KMS-11 (cell line): ENCODE data around the gene NR2F1-AS1.

ENCODE experiments used
- H2AFZ ChIP-seq: fragments of 200-600 bp; sonication (generic); 2 replicates; pipeline ENCODE4 v1.6.1; 2016; ENCODE audit warnings: antibody characterized with exemption, mixed run types, low read depth
- H3K27ac ChIP-seq: fragments of 200-600 bp; sonication (generic); 2 replicates; pipeline ENCODE4 v1.6.1; 2016; ENCODE audit warnings: mild to moderate bottlenecking, mixed run types
- H3K27me3 ChIP-seq: fragments of 200-600 bp; sonication (generic); 2 replicates; pipeline ENCODE4 v1.6.1; 2017; ENCODE audit warnings: mild to moderate bottlenecking, low read depth, mixed run types, moderate library complexity; ENCODE audit not compliant: insufficient read depth
- H3K36me3 ChIP-seq: fragments of 200-600 bp; sonication (generic); 2 replicates; pipeline ENCODE4 v1.6.1; 2017; ENCODE audit warnings: mild to moderate bottlenecking, mixed run types; ENCODE audit not compliant: insufficient read depth
- H3K4me1 ChIP-seq: fragments of 200-600 bp; sonication (generic); 2 replicates; pipeline ENCODE4 v1.6.1; 2016; ENCODE audit warnings: mild to moderate bottlenecking, low read depth, mixed run types; ENCODE audit not compliant: poor library complexity, severe bottlenecking
- H3K4me2 ChIP-seq: fragments of 200-600 bp; sonication (generic); 2 replicates; pipeline ENCODE4 v1.7.0; 2016; ENCODE audit warnings: mild to moderate bottlenecking, mixed run types
- H3K4me3 ChIP-seq: fragments of 200-600 bp; sonication (generic); IDR thresholded peaks from 2 replicates; pipeline ENCODE4 v1.6.1; 2017; ENCODE audit warnings: low read depth, low read length, mixed read lengths; ENCODE audit not compliant: insufficient read depth
- H3K79me2 ChIP-seq: fragments of 200-600 bp; sonication (generic); 2 replicates; pipeline ENCODE4 v1.6.1; 2016; ENCODE audit warnings: low read depth, mixed run types; ENCODE audit not compliant: insufficient read depth
- H3K9ac ChIP-seq: fragments of 200-600 bp; sonication (generic); 2 replicates; pipeline ENCODE4 v1.6.1; 2016; ENCODE audit warnings: mild to moderate bottlenecking, mixed run types
- H4K20me1 ChIP-seq: fragments of 200-600 bp; sonication (generic); 2 replicates; pipeline ENCODE4 v1.6.1; 2016; ENCODE audit warnings: mild to moderate bottlenecking, mixed run types; ENCODE audit not compliant: insufficient read depth
- TF ChIP-seq, protein P1 (sequence below): fragments of 200-600 bp; sonication (generic); conservative IDR thresholded peaks from 2 replicates; pipeline ENCODE4 v1.6.1; 2017; ENCODE audit warnings: low read depth, mild to moderate bottlenecking, antibody characterized with exemption, low read length, moderate library complexity, mixed read lengths

Gene NR2F1-AS1

DNA sequence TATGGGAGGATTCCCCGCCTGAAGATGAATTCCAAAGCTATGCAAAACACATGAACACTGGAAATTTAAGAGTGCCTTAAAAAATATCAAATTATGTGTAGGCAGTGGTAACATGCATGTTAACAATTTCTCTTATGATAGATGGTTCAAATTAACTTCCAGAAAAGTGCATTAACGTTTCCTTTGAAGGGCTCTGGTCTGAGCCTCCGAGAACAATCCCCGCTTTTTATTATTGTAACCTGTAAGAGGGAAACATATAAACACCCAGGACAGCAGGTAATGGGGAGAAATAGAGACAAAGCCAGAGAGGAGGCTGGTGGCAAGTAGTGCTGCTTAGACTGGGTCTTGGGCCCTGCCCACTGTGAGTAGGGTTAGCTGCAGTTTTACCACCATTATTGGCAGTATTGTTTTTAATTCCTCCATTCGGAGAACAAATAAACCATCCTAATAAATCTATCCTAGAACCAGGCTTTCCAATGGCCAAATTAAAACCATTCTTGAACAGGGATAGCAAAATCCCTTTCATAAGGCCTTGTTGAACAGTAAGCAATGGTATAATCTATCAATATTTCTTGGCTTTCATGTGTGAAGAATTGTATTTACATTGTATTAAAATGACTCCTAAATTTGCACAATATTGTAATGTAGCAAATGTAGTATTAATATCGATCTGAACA lies 8.3 kb upstream of the NR2F1-AS1 start:
- Histone ChIP-seq H3K27ac (no peak overlapping the region), H2AFZ (no peak overlapping the region), H3K79me2 (no peaks in the 10 kb centered on the region), H3K36me3 (no peaks in the 10 kb centered on the region), H3K4me2 (no peak overlapping the region), H3K27me3 (peaks cover 7% of the 10 kb centered on the region), H3K4me1 (peaks cover 7% of the 10 kb centered on the region), H4K20me1 (no peaks in the 10 kb centered on the region), H3K9ac (no peak overlapping the region), H3K4me3 (no peak overlapping the region)
- TF ChIP-seq, protein P1, sequence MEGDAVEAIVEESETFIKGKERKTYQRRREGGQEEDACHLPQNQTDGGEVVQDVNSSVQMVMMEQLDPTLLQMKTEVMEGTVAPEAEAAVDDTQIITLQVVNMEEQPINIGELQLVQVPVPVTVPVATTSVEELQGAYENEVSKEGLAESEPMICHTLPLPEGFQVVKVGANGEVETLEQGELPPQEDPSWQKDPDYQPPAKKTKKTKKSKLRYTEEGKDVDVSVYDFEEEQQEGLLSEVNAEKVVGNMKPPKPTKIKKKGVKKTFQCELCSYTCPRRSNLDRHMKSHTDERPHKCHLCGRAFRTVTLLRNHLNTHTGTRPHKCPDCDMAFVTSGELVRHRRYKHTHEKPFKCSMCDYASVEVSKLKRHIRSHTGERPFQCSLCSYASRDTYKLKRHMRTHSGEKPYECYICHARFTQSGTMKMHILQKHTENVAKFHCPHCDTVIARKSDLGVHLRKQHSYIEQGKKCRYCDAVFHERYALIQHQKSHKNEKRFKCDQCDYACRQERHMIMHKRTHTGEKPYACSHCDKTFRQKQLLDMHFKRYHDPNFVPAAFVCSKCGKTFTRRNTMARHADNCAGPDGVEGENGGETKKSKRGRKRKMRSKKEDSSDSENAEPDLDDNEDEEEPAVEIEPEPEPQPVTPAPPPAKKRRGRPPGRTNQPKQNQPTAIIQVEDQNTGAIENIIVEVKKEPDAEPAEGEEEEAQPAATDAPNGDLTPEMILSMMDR: no peak

DNA sequence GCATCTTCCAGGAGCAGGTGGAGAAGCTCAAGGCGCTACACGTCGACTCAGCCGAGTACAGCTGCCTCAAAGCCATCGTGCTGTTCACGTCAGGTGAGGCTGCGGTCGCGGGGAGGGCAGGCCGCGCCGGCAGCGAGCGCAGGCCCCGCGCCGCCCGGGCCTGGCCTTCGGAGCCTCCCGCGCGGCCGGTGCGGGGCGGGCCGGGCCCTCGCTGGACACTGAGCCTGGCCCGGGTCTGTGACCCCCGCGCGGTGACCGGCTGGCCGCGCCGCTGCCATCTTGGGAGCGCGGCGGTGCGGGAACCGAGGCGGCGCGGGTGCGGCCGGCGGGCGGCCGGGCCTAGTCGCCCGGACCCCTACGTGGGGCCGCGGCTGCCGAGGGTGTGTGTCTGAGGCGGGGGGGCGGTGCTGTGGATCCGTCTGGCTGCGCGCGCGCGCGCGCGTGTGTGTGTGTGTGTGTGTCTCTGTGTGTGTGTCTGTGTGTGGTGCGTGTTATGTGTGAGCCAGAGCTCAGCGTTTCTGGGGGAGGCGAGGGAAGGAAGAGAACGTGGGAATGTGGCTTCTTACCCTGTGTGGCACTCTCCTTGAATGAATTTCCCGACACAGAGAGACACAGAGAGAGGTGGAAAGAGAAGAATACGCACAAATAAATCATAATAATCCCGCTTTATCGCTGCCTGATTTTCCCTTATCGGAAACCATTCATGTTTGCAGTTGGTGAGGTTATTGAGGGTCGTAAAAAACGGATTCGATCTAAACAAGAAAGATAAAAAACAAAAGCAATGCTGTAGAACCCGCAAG lies 7.5 kb upstream of the NR2F1-AS1 start:
- no peak overlapping the region for H3K27ac ChIP-seq

DNA sequence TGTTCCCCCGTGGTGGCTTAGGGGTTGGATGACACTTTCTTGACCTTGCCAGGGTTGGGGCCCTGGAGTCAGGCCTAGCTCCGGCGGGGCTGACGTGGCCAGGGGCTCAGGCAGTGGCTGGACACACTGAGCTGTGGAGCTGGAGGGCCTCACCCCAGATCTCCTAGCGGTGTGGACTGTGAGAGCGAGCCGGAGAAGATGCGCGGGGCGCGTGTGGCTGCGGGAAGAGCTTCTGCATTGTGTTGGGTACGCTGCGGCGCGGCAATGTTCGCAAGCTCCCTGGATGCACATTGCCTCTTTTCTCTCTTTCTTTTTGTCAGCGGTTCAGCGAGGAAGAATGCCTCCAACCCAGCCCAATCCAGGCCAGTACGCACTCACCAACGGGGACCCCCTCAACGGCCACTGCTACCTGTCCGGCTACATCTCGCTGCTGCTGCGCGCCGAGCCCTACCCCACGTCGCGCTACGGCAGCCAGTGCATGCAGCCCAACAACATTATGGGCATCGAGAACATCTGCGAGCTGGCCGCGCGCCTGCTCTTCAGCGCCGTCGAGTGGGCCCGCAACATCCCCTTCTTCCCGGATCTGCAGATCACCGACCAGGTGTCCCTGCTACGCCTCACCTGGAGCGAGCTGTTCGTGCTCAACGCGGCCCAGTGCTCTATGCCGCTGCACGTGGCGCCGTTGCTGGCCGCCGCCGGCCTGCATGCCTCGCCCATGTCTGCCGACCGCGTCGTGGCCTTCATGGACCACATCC lies 6.8 kb upstream of the NR2F1-AS1 start:
- Histone ChIP-seq H3K4me2 (no peak overlapping the region), H3K4me3 (no peak overlapping the region)

More for the DNA sequence above, 7.5 kb upstream of the NR2F1-AS1 start:
- H3K36me3 ChIP-seq: no peaks in the 10 kb centered on the region
- H2AFZ ChIP-seq: no peak overlapping the region
- no peaks in the 10 kb centered on the region for H4K20me1 ChIP-seq
- H3K4me3 ChIP-seq: no peak overlapping the region
- peaks cover 7% of the 10 kb centered on the region for H3K27me3 ChIP-seq
- peaks cover 7% of the 10 kb centered on the region for H3K4me1 ChIP-seq
- no peaks in the 10 kb centered on the region for H3K79me2 ChIP-seq
- no peak overlapping the region for H3K4me2 ChIP-seq
- H3K9ac ChIP-seq: no peak overlapping the region
- TF ChIP-seq, protein P1: no peak

More for the DNA sequence above, 6.8 kb upstream of the NR2F1-AS1 start:
- TF ChIP-seq, protein P1: no peak
- H3K27me3 ChIP-seq: peaks cover 7% of the 10 kb centered on the region
- no peak overlapping the region for H3K9ac ChIP-seq
- no peaks in the 10 kb centered on the region for H3K79me2 ChIP-seq
- H3K4me1 ChIP-seq: peaks cover 7% of the 10 kb centered on the region
- no peak overlapping the region for H2AFZ ChIP-seq
- H4K20me1 ChIP-seq: no peaks in the 10 kb centered on the region
- no peaks in the 10 kb centered on the region for H3K36me3 ChIP-seq
- H3K27ac ChIP-seq: no peak overlapping the region
